ENCODE results near the gene GFOD1. TPM values are rescaled to one million over a fixed set of nuclear protein-coding genes. Genes with fewer than 3 reads are reported as not detected.

Gene GFOD1
- total RNA-seq, 6 experiments from 2014 or later, result 2.3 to 4.7 (median 2.9) TPM

- Mint-ChIP-seq H3K27ac (no peak overlapping the region), H3K4me3 (no peak overlapping the region), H3K4me1 (ENCODE audit: low read depth) (peaks cover 23% of the 10 kb centered on the region), H3K36me3 (ENCODE audit: low read depth) (no peaks in the 10 kb centered on the region; the same call in 1 of the 2 replicates), H3K27me3 (ENCODE audit: insufficient read depth) (peaks cover 5% of the 10 kb centered on the region), H3K9me3 (no peaks in the 10 kb centered on the region)
- no peak for TF ChIP-seq CTCF (IDR thresholded peaks at IDR 0.05)
- no peak for DNase-seq
These were observed 36.1 kb downstream of the GFOD1 start for GRCh38 chr6:13451181-13451895.

GRCh38 chr6:13450628-13451027 is 36.8 kb downstream of the GFOD1 start:
- no peak overlapping the region for H3K27ac Mint-ChIP-seq
- peaks cover 5% of the 10 kb centered on the region for H3K27me3 Mint-ChIP-seq (ENCODE audit: insufficient read depth)

GRCh38 chr6:13447949-13448724 is 39.3 kb downstream of the GFOD1 start:
- H3K27ac Mint-ChIP-seq, result no peak overlapping the region
- no peak for DNase-seq
- H3K9me3 Mint-ChIP-seq, result no peaks in the 10 kb centered on the region
- no peak for TF ChIP-seq CTCF (IDR thresholded peaks at IDR 0.05)
- no peak overlapping the region for H3K4me3 Mint-ChIP-seq
- H3K27me3 Mint-ChIP-seq (ENCODE audit: insufficient read depth), result peaks cover 5% of the 10 kb centered on the region
- H3K36me3 Mint-ChIP-seq (ENCODE audit: low read depth), result no peaks in the 10 kb centered on the region; the same call in 1 of the 2 replicates
- H3K4me1 Mint-ChIP-seq (ENCODE audit: low read depth), result peaks cover 12% of the 10 kb centered on the region

More at GRCh38 chr6:13450628-13451027, 36.8 kb downstream of the GFOD1 start:
- H3K4me1 Mint-ChIP-seq (ENCODE audit: low read depth), result peaks cover 23% of the 10 kb centered on the region
- no peak overlapping the region for H3K4me3 Mint-ChIP-seq
- no peaks in the 10 kb centered on the region for H3K9me3 Mint-ChIP-seq
- no peak for TF ChIP-seq CTCF (IDR thresholded peaks at IDR 0.05)
- DNase-seq, result no peak
- H3K36me3 Mint-ChIP-seq (ENCODE audit: low read depth), result no peaks in the 10 kb centered on the region; the same call in 1 of the 2 replicates

- Mint-ChIP-seq H3K9me3 (no peaks in the 10 kb centered on the region), H3K4me1 (ENCODE audit: low read depth) (peaks cover 10% of the 10 kb centered on the region), H3K36me3 (ENCODE audit: low read depth) (no peaks in the 10 kb centered on the region; the same call in 1 of the 2 replicates), H3K27ac (no peak overlapping the region), H3K27me3 (ENCODE audit: insufficient read depth) (peaks cover 5% of the 10 kb centered on the region), H3K4me3 (no peak overlapping the region)
- TF ChIP-seq CTCF (IDR thresholded peaks at IDR 0.05), result no peak
- DNase-seq, result no peak
These were observed 41.0 kb downstream of the GFOD1 start for GRCh38 chr6:13446381-13446780.

GRCh38 chr6:13445744-13446115 is 41.7 kb downstream of the GFOD1 start:
- no peak for TF ChIP-seq CTCF (IDR thresholded peaks at IDR 0.05)
- H3K27me3 Mint-ChIP-seq (ENCODE audit: insufficient read depth), result peaks cover 5% of the 10 kb centered on the region
- peaks cover 14% of the 10 kb centered on the region for H3K4me1 Mint-ChIP-seq (ENCODE audit: low read depth)
- H3K4me3 Mint-ChIP-seq, result no peak overlapping the region
- H3K9me3 Mint-ChIP-seq, result no peaks in the 10 kb centered on the region
- no peaks in the 10 kb centered on the region; the same call in 1 of the 2 replicates for H3K36me3 Mint-ChIP-seq (ENCODE audit: low read depth)
- no peak overlapping the region for H3K27ac Mint-ChIP-seq
- DNase-seq, result no peak
